Measurements from ENCODE around the gene ANKIB1.

The ANKIB1 gene

DNA sequence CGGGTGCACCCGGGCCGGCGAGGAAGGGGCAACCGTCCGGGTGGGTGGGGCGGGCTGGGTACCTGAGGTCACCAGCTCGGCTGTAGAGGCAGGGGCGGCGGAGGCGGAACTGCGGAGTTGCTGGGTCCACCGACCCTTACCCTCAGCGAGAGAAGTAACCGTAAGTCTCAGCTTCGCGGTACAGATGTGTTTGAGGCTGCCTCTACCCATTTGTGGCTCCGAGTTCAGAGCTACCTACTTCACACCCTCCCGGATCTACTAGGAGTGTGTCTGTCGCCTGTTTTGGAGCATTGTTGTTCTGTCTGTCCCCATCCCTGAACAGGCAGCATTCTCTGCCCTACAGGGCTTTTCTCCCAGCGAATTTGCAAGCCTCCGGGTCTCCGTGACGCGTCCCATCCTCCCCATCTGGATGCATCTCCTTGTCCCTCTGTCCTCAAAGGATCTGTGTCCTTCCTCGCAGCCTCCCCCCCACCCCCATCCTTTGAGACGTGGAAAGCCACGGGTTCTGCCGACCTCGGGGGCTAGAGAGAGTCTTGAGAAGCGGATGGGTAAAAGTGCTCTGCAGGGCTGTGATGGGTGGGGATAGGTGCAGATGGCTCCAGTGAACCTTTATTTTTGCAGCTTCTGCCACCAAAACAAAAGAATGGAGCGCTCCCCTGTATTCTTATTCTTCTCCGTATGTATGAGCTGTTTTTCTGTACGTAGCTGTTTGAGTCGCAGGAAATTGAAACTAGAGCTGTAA is 757 bp downstream of the ANKIB1 start:
- no peak for TF ChIP-seq EZH2phosphoT487 (IDR thresholded peaks at IDR 0.05; ENCODE audit: borderline replicate concordance)
- TF ChIP-seq, protein P1, sequence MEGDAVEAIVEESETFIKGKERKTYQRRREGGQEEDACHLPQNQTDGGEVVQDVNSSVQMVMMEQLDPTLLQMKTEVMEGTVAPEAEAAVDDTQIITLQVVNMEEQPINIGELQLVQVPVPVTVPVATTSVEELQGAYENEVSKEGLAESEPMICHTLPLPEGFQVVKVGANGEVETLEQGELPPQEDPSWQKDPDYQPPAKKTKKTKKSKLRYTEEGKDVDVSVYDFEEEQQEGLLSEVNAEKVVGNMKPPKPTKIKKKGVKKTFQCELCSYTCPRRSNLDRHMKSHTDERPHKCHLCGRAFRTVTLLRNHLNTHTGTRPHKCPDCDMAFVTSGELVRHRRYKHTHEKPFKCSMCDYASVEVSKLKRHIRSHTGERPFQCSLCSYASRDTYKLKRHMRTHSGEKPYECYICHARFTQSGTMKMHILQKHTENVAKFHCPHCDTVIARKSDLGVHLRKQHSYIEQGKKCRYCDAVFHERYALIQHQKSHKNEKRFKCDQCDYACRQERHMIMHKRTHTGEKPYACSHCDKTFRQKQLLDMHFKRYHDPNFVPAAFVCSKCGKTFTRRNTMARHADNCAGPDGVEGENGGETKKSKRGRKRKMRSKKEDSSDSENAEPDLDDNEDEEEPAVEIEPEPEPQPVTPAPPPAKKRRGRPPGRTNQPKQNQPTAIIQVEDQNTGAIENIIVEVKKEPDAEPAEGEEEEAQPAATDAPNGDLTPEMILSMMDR (conservative IDR thresholded peaks at IDR 0.05; ENCODE audit: low read length) = no peak
- H4K20me1 ChIP-seq (ENCODE audit: insufficient read depth, low read length, poor library complexity, severe bottlenecking) = peaks cover 52% of the 10 kb centered on the region
- H3K9ac ChIP-seq (ENCODE audit: low read depth, low read length, poor library complexity, severe bottlenecking) = peak overlapping the region; percentile 85
- no peaks in the 10 kb centered on the region for H3K9me2 ChIP-seq (replicated peaks; ENCODE audit: low read depth, low read length)
- H2AFZ ChIP-seq (ENCODE audit: low read length) = peak overlapping the region; percentile 97
- peak overlapping the region; percentile 92 for H3K4me2 ChIP-seq (ENCODE audit: low read depth, low read length, poor library complexity, severe bottlenecking)
- 0 out of 2 replicates have a peak, but pooled peaks cover 4% of the 10 kb centered on the region for H3F3A ChIP-seq (ENCODE audit: low read depth)
- H3K9me3 ChIP-seq (ENCODE audit: insufficient read depth, low read depth, low read length) = no peaks in the 10 kb centered on the region
- peaks cover 89% of the 10 kb centered on the region for H3K79me2 ChIP-seq (ENCODE audit: insufficient read depth, low read length)
- H3K36me3 ChIP-seq (ENCODE audit: insufficient read depth, low read length) = no peaks in the 10 kb centered on the region
- H3K4me1 ChIP-seq (ENCODE audit: insufficient read depth, low read length, poor library complexity, severe bottlenecking) = peaks cover 55% of the 10 kb centered on the region
- peak overlapping the region; percentile 92 for H3K4me3 ChIP-seq (ENCODE audit: low read length, poor library complexity, severe bottlenecking)
- H3K27me3 ChIP-seq (ENCODE audit: insufficient read depth, low read length, poor library complexity, severe bottlenecking) = no peaks in the 10 kb centered on the region

DNA sequence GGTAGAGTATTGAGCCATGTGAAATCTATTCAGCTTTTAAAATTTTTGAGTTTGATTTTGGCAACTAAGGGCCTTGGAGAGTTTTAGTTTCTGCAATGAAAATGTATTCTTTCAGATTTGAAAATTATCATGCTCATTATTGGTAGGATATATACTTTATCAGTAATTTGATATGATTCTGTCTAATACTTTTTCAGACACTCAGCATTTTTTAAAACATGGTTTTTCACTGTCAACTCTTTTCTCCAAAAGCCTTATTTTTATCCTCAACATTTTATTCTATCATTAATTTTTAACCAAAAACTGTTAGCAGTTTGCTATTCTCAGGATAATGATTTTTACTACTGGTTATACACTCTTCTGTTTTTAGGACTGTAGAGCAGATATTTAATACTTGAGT is 4.8 kb downstream of the ANKIB1 start:
- Histone ChIP-seq H4K20me1 (ENCODE audit: insufficient read depth, low read length, poor library complexity, severe bottlenecking) (peaks cover 45% of the 10 kb centered on the region), H3F3A (ENCODE audit: low read depth) (0 out of 2 replicates have a peak, but pooled peaks cover under 1% of the 10 kb centered on the region), H3K4me2 (ENCODE audit: low read depth, low read length, poor library complexity, severe bottlenecking) (peak overlapping the region; percentile 45), H3K4me1 (ENCODE audit: insufficient read depth, low read length, poor library complexity, severe bottlenecking) (peaks cover 30% of the 10 kb centered on the region), H3K27me3 (ENCODE audit: insufficient read depth, low read length, poor library complexity, severe bottlenecking) (no peaks in the 10 kb centered on the region), H3K9me2 (replicated peaks; ENCODE audit: low read depth, low read length) (no peaks in the 10 kb centered on the region), H3K9me3 (ENCODE audit: insufficient read depth, low read depth, low read length) (no peaks in the 10 kb centered on the region), H3K9ac (ENCODE audit: low read depth, low read length, poor library complexity, severe bottlenecking) (no peak overlapping the region), H3K4me3 (ENCODE audit: low read length, poor library complexity, severe bottlenecking) (peak overlapping the region; percentile 19), H3K79me2 (ENCODE audit: insufficient read depth, low read length) (peaks cover 90% of the 10 kb centered on the region), H3K36me3 (ENCODE audit: insufficient read depth, low read length) (no peaks in the 10 kb centered on the region), H2AFZ (ENCODE audit: low read length) (no peak overlapping the region)
- TF ChIP-seq, protein P1 (conservative IDR thresholded peaks at IDR 0.05; ENCODE audit: low read length) = no peak
- TF ChIP-seq EZH2phosphoT487 (IDR thresholded peaks at IDR 0.05; ENCODE audit: borderline replicate concordance) = no peak

DNA sequence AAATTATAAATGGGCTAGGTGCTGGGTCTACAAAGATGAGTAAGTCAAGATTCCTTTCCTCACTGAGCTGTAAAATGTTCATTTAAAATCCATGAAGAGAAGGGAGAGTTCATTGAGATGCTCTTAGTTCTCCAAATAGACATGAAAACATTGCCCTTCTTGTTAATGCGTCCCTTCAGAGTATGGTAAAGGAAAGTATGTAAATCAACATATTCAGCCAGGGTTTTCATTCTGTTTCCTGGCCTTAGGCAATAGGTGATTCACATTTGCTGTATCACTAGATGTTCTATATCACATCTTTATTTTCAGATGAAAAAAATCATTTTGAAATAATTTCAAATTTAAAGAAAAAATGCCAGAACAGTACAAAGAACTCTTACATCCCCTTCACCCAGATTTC is 5.4 kb downstream of the ANKIB1 start:
- Histone ChIP-seq H3K4me1 (ENCODE audit: insufficient read depth, low read length, poor library complexity, severe bottlenecking) (peaks cover 30% of the 10 kb centered on the region), H3F3A (ENCODE audit: low read depth) (no peaks in the 10 kb centered on the region), H4K20me1 (ENCODE audit: insufficient read depth, low read length, poor library complexity, severe bottlenecking) (peaks cover 45% of the 10 kb centered on the region), H3K36me3 (ENCODE audit: insufficient read depth, low read length) (no peaks in the 10 kb centered on the region), H3K9me3 (ENCODE audit: insufficient read depth, low read depth, low read length) (no peaks in the 10 kb centered on the region), H3K27me3 (ENCODE audit: insufficient read depth, low read length, poor library complexity, severe bottlenecking) (no peaks in the 10 kb centered on the region), H3K9me2 (replicated peaks; ENCODE audit: low read depth, low read length) (no peaks in the 10 kb centered on the region), H3K4me2 (ENCODE audit: low read depth, low read length, poor library complexity, severe bottlenecking) (peak overlapping the region; percentile 45), H2AFZ (ENCODE audit: low read length) (no peak overlapping the region), H3K9ac (ENCODE audit: low read depth, low read length, poor library complexity, severe bottlenecking) (no peak overlapping the region), H3K4me3 (ENCODE audit: low read length, poor library complexity, severe bottlenecking) (peak overlapping the region; percentile 19), H3K79me2 (ENCODE audit: insufficient read depth, low read length) (peaks cover 95% of the 10 kb centered on the region)
- no peak for TF ChIP-seq EZH2phosphoT487 (IDR thresholded peaks at IDR 0.05; ENCODE audit: borderline replicate concordance)
- TF ChIP-seq, protein P1 (conservative IDR thresholded peaks at IDR 0.05; ENCODE audit: low read length) = no peak

Measured in Loucy (cell line).